IPS-18c (cell line): Measurements from ENCODE around the gene CC2D2B.
A peak's percentile ranks its signal among the peaks of the same experiment; 100 is the strongest.
"Not testable (repeated sequence)": the region's sequence is repeated elsewhere in the genome, so short reads cannot be mapped to it uniquely, and the experiment has no call there.

Experiments
- H3K4me3 ChIP-seq: 2 replicates; pipeline ENCODE4 v1.7.0; 2013; ENCODE audit warnings: low read depth, mild to moderate bottlenecking, low read length, moderate library complexity; ENCODE audit not compliant: insufficient read depth
- H3K9me3 ChIP-seq: one replicate; pipeline ENCODE4 v1.6.1; 2013; ENCODE audit warnings: mild to moderate bottlenecking, low read length, moderate library complexity; ENCODE audit not compliant: control insufficient read depth, insufficient read depth

Gene CC2D2B

GRCh38 chr10:95987685-95988426, 80.1 kb downstream of the CC2D2B start:
- no peaks in the 10 kb centered on the region for H3K9me3 ChIP-seq
- no peak overlapping the region for H3K4me3 ChIP-seq

DNA sequence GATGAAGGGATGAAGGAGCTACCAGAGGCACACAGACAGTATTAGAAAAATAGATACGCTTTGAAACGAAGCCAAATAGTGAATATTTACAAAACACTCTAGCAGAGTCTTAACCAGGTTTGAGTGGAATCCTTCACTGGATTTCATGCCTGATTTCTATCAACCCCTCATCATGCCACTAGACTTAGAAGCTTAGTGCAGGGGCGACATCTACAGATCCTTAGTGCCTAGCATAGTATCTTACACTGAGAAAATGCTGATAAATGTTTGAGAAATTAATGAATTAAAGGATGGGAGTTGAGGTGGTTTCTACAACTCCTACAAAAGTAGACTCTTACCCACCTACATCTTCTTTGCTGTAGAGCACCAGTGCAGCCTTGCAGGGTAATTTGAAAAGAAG, 80.9 kb downstream of the CC2D2B start:
- H3K4me3 ChIP-seq: no peak overlapping the region
- no peaks in the 10 kb centered on the region for H3K9me3 ChIP-seq

DNA sequence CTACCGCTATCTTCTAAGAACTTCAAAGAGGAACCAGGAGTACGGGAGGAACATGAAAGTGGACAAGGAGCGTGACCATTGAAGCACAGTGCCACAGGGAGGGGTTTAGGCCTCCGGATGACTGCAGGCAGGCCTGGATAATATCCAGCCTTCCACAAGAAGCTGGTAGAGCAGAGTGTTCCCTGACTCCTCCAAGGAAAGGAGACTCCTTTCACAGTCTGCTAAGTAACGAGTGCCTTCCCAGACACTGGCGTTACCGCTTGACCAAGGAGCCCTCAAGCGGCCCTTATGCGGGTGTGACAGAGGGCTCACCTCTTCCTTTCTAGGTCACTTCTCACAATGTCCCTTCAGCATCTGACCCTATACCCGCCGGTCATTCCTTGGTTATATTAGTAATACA, 86.6 kb downstream of the CC2D2B start:
- not testable (repeated sequence) for H3K4me3 ChIP-seq, H3K9me3 ChIP-seq

- no peak overlapping the region for H3K4me3 ChIP-seq
- H3K9me3 ChIP-seq: no peaks in the 10 kb centered on the region
Observed at GRCh38 chr10:95998255-95998784, 90.5 kb downstream of the CC2D2B start.

DNA sequence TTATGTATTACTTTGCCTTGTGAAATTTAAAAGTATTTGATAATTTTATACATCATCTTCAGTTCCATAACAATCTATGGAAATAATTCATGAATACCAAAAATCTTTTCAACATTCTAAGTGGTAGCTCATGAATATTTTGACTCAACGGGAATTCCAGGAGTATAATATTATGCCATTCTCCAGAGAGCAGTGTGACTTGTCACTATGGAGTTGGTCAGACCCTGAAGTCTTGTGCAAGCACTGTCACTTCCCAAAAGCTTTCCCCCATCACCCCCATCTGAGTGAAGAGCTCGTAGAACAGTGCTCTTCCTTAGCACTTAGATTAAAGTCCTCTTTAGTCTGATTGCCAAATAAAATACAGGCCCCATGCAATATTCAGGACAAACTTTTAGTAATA, 106.2 kb downstream of the CC2D2B start:
- H3K9me3 ChIP-seq: no peaks in the 10 kb centered on the region
- H3K4me3 ChIP-seq: no peak overlapping the region

DNA sequence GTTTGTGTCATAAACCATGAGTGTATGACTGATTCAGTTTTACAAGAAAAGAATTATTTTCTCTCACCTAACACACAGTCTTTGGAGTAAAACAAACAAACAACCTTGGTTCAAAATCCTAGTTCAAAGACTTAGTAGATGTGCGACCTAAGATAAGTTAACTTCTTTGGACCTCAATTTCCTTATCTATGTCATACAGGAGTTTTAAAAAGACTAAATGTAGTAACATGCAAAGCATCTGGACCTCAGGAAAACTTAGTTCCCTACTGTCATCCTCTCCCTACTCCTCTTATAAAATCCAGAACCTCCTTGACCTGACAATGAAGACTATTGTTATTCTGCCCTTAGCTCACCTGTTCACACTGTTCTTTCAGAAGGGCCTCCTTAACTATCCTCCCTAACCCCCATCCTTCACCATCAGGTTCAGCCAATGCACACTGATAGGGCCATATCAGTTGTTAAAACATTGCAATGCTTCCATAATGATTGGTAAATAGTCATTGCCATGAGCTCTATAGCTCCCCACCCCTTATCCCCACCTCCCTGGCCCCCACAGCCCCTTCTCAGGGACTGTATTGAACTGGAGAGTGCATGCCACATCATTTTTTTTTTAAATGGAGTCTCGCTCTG, 106.8 kb downstream of the CC2D2B start:
- Histone ChIP-seq H3K9me3 (no peaks in the 10 kb centered on the region), H3K4me3 (no peak overlapping the region)

GRCh38 chr10:96017191-96017687, 109.5 kb downstream of the CC2D2B start:
- no peak overlapping the region for H3K4me3 ChIP-seq
- H3K9me3 ChIP-seq: no peaks in the 10 kb centered on the region

- no peak overlapping the region for H3K4me3 ChIP-seq
- H3K9me3 ChIP-seq: no peaks in the 10 kb centered on the region
Observed at GRCh38 chr10:96021332-96021731, 113.6 kb downstream of the CC2D2B start.

GRCh38 chr10:96022739-96023138, 115.0 kb downstream of the CC2D2B start:
- Histone ChIP-seq H3K9me3 (no peaks in the 10 kb centered on the region), H3K4me3 (no peak overlapping the region)

GRCh38 chr10:96023168-96023567, 115.4 kb downstream of the CC2D2B start:
- H3K9me3 ChIP-seq: no peaks in the 10 kb centered on the region

DNA sequence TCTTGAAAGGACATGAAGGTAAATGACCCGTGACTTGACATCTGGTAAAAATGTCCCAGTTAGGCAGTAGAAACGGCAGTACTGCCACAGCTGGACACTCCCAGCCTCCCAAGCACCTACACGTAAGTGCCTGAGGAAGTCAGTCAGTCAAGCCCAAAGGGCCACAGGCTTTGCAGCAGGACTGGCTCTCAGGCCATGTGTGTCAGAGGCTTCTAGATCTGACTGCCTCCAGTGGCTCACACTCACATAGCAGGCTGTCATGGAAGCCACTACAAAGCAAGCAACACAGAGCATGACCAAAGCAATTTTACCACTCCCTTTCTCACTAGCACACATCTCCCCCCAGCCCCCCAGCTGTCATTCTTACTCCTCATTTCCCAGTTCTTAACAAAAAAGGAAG, 117.8 kb downstream of the CC2D2B start:
- H3K4me3 ChIP-seq: no peak overlapping the region

More at GRCh38 chr10:96023168-96023567, 115.4 kb downstream of the CC2D2B start:
- no peak overlapping the region for H3K4me3 ChIP-seq

DNA sequence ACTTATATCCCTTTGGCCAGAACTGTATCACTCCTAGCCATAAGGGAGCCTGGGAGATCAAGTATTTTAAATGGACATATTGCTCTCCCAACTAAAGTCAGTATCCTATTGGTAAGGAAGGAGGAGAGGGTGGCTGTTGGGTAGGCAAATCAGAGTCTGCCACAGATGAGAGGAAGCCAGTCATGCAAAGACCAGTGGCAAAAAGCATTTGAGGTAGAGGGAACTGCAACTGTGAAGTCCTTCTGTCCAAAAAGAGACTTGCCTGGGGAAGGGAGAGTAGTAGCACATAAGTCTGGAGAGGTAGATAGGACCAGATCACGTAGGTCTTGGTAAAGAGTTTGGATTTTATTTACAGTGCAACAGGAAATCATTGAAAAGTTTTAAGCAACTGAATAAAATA, 126.8 kb downstream of the CC2D2B start:
- H3K4me3 ChIP-seq: no peak overlapping the region
- H3K9me3 ChIP-seq: no peaks in the 10 kb centered on the region

More for the DNA sequence above, 117.8 kb downstream of the CC2D2B start:
- no peaks in the 10 kb centered on the region for H3K9me3 ChIP-seq

- Histone ChIP-seq H3K9me3 (no peaks in the 10 kb centered on the region), H3K4me3 (no peak overlapping the region)
Observed at GRCh38 chr10:96038476-96039387, 131.0 kb downstream of the CC2D2B start.

DNA sequence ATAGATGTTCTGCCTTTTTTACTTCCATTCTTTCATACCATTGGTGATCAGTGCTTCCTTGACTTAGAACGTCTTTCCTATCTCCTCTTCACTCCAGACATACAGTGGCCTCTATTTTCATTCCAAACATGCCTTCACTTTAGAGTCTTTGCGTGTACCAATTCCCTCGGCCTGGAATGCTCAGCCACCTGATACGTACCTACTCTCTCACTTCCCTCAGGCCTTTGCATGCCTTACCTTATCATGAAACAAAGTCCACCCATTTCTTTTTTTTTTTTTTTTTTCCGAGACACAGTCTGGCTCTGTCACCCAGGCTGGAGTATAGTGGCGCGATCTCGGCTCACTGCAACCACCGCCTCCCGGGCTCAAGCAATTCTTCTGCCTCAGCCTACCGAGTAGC, 133.4 kb downstream of the CC2D2B start:
- H3K4me3 ChIP-seq: no peak overlapping the region
- no peaks in the 10 kb centered on the region for H3K9me3 ChIP-seq

DNA sequence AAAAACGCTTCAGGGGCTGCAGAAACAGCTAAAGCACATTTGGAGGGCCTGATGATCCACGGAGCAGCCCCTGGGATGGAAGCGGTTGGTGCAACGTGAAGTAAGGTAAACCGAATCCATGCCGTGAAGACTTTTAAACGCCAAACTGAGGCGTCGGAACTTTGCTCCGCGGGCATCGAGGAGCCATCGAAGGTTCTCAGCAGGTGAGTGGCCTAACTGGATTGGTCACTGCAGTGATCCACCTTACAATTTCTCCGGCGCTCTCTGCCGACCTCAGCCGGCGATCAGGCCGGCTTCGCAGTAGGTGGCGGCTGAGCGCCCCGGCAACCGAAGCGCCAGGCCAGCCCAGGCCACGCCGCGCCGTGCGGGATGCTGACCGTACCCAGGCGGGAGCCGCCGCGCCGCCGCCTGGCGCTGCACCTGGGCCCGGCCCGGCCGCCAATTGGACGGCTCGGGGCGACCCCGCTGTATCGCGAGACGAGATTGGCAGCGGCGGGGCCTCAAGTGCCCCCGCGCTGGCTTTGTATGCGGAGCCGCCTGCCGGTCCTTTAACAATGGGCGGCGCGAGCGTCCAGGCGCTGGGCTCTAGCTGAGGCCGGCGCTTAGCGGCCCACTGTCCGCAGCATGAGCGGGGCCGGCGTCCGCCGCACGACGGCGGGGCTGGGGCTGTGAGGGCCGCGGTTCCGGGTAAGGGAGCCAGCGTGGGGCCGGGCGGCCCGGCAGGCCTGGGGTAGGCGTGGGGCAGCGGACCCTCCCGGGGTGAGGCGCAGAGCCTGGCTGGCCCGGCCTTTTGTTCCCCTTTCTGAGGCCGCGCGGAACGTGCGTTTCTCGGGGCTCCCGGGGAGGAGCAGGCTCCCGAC, 135.5 kb downstream of the CC2D2B start, which contains the start of gene CCNJ:
Gene CCNJ (plus strand): TSS at position 551 of the 860 bp plus-strand sequence. CDS start 811 bp downstream, outside the sequence.
- H3K4me3 ChIP-seq: peak within 1 kb of the TSS; percentile 82
- H3K9me3 ChIP-seq: no peaks in the 10 kb centered on the region

DNA sequence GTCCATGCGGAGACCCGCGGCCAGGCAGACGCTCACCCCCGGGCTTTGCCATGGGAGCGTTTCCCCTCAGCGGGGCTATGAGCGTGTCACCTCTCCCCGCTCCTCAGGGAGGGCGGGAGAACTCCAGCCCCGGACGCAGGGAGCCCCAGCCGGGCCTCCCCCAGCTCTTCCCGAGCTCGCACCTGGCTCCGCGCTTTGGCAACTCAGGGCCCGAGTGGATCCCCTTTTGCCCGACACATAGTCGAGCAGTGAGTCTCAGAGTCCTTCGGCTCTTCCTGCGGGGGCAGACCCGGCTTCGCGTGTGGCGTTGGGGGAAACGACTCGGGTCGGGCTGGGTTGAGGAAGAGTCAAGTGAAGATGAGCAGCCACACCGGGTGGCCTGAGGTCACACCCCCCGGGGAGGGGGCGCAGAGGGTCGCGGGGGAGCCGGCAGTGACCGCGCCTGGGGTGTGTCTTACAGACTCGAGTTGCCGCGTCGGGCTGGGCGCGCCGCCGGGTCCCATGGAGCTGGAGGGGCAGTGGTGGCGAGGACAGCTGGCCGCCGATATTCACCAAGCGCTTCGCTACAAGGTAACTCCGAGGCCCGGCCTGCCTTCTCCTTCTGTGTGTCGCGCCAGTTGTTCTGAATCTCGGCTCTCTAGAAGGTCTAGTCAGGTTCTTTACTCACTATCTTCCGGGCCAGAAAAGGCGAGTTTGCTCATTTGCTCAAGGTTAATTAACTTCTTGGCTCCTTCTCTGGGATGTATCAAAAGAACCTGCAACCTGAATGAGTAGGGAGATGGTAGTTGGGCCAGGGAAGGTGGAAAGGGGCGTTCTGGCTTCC, 136.3 kb downstream of the CC2D2B start:
- Histone ChIP-seq H3K9me3 (no peaks in the 10 kb centered on the region), H3K4me3 (peak overlapping the region; percentile 82)
